NOMO-1 (cell line): Measurements from ENCODE around the gene KCNQ1.

ENCODE experiments used
- DNase-seq, 2 experiments: peaks; one replicate each; lab custom pipeline; 2025; ENCODE audit not compliant: unreplicated experiment in 2 of 2; lab: John Stamatoyannopoulos, UW

Gene KCNQ1

DNA sequence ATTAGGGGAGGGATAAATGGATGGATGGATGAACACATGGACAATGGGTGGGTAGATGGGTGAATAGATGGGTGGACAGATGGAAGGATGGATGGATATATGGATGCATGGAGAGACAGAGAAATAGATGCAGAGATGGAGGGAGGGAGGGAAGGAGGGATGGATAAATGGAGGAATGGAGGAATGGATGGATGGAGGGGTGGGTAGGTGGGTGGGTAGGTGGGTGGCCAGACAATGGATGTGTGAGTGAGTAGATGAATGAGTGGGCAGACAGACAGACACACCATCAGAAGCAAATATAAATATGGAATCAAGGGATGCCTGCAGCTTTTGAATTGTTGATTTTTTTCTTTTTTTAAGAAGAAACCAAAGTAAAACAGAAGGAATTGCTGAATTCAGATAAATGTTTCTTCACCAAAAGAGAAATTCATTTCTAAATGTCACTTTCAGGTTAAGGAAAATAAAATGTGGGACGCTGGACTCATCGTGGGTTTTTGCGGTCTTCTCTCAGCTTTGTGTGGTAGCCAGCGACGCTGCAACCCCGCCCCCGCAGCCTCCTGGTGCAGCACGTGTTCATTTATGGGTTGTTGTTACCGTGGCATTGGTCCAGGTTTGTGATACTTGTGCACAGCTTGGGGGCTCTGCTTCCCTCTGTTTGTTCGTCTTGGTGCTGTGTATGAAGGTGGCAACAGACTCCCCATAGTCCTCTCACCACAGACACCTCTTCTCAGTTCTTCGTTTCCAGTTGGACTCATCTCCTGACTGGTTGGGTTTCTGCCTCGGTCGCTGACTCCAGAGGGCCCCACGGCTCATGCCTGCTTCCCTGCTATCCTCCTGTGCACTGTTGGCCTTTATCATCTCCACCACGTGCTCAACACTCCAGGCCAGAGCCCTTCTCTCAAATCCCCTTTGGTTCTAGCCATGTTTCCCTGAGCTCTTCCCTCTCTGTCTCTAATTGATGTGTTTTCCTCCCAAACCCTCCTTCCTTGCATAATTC, 364.3 kb downstream of the KCNQ1 start:
- DNase-seq, result no peak

GRCh38 chr11:2809854-2810253, 365.0 kb downstream of the KCNQ1 start:
- DNase-seq, result no peak

DNA sequence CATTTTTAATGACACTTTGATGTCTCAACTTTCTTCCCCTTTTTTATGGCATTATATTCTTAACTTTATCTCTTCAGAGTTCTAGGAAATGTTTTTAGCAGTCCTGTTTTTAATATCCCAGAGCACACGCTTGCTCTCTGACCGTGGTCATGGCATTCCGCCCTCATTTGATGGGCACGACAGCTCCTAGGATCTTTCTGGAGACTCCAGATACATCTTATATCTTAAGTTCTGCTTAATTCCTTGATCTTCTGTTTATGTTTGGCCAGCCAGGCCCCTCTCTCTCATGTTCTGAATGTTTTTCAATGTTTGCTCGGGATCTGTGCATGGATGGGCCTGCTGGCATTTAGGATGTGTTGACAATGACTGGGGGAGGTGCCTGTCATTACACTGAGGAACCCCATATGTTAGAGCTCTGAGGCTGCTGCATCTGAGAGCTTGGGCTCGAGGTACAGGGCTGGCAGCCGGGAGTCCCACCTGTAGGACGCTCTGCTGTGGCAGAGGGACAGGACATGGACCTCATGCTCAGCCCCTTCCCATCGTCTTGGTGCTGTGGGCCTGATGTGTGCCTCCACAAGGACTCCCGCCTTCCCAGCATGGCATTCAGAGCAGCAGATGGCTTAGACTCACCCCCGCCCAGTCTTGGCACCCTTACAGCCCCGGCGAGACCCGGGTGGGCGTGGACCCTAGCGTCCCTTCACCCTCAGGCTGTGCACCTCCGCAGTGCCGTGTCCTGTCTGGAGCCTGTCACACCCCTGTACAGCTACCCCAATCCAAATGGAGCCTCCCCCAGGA, 365.8 kb downstream of the KCNQ1 start:
- no peak for DNase-seq

GRCh38 chr11:2811206-2812091, 366.6 kb downstream of the KCNQ1 start:
- DNase-seq, result no peak

- peak; percentile 63 to 75 for DNase-seq
Measured at GRCh38 chr11:2812371-2812991, 367.7 kb downstream of the KCNQ1 start.

DNA sequence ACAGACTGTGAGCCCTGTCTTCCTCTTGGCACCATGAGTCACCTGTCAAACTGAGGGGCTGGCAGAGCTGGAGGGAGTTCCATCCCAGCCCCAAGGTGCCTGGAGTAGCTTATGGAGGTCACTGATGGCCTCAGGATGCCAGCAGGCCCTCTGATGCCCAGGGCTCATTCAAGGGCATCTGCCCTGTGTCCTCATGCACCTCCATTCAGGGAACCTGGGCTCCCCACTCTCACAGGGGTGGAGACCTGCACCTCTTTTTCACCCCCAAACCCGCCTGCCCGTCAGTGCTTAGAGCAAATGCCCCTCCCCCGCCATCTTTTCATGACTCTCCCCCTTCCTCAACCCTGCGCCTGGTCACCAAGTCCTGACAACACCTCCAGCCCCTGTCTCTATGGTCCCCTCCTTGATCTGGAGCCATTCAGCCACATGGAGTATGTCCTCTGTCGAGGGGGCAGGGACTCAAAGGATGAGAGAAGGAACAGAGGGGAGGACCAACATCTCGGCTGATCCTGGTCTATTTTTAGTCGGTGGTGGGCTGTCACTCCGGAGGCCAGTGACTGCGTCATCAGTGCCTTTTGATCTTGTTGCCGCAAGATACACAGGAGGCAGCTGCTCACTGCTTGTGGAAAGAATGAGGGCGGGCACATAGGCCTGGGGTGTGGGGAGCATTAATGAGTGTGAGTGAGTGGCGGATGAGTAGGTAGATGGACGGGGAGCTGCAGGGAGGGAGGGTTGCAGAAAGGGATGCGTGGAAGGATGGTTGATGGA, 368.5 kb downstream of the KCNQ1 start:
- DNase-seq, result no peak

DNA sequence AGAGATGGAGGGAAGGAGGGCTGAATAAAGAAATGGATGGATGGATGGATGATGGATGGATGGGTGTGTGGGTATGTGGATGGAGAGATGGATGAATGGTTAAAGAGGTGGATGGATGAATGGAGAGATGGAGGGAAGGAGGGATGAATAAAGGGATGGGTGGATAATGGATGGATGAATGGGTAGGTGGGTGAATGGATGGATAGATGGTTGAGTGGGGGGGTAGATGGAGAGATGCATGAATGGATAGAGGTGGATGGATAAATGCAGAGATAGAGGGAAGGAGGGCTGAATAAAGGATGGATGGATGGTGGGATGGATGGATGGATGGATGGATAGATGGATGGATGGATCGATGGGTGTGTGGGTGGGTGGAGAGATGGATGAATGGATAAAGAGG, 369.2 kb downstream of the KCNQ1 start:
- no peak for DNase-seq

DNA sequence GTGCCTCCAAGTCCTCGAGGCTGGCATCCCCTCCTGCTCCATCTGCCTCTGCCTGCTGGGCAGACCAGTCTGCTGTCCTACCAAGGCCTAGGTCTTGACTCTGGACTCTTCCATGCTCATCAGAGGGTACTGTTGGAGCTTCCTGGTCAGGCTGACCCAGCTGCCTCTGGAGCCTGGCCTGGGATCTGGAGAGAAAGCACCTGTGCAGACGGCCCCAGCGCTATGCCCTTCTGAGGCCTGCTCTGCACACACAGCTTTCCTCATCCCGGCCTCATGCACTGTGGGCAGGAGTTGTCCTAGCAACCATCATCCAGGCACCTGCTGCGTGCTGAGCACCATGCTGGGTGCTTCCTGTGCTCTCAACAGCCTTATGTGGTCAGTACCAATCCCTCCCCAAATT, 369.9 kb downstream of the KCNQ1 start:
- no peak for DNase-seq

GRCh38 chr11:2815762-2816496, 371.1 kb downstream of the KCNQ1 start:
- DNase-seq, result no peak

DNA sequence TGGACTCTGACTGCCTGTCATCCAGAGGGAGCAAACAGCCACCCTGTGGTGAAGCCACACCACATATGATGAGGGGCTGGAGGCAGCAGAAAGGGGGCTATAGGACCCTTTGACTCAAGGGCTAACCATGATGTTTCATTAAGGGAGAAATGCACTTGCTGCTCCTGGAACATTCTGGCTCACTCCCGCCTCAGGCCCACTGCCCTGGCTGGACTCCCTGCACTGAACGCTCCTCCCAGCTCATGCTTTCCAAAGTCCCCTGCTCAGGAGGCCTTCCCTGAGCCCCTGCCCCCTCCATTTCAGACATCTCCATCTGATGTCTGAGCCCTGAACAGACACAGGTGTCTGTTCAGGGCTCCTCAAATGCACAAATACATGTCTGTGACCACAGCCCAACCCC, 371.7 kb downstream of the KCNQ1 start:
- no peak for DNase-seq

- no peak for DNase-seq
Measured at GRCh38 chr11:2816941-2817421, 372.2 kb downstream of the KCNQ1 start.

DNA sequence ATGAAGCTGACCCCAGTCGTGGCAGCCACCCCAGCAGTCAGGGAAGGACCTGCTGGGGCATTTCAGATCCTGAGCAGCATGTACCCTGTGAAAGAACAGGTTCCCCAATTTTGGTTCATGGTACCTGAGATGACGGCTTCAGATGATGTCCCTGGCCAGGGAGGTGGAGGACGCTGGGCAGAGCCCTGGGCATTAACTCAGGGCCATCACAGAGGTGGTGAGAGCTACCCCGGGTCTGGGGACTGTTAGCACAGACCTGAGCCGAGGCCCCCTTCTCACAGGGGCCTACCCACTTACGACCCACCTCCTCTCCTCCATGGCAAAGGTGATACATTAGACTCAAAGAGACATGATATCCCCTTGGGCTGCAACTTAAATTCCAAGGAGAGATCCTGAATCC, 372.6 kb downstream of the KCNQ1 start:
- no peak for DNase-seq

DNA sequence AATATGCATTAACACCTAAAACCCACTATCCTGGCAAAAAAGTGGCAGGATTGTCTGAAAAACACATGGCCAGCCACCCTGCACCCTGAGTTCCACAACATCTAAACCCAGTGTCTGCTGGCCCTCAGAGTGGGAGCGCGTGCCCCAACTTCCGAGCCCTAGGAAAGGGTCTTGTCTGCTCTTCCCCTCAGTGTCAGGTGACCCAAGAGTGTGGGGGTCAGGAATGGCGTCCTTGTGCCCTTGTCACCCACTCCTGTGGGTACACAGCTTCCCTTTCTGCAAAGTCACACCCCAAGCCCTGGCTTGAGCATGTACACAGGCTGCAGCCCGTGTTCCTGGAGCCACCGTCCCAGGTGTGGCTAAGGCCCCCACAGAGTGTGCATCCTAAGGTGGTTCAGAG, 373.2 kb downstream of the KCNQ1 start:
- DNase-seq, result no peak

DNA sequence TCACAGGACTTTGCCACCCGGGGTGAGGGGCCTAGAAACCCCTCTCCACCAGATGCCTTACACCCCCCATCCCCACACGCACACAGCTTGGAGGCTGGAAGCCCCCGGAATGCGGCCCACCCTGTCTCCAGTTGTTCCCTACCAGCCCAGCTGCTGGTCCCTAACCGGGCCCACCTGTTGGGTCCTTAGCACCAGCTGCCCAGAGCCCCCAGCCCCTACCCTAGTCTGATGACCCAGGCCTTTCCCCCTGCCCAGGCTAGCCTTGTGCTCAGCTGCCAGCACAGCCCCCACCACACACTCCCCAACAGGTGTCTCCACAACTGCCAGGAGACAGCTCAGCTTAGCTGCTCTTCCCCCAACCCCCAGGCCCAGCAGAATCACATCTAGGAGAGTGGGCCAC, 373.7 kb downstream of the KCNQ1 start:
- DNase-seq, result no peak

- DNase-seq, result no peak
Measured at GRCh38 chr11:2819316-2819715, 374.5 kb downstream of the KCNQ1 start.

- no peak for DNase-seq
Measured at GRCh38 chr11:2820976-2821375, 376.2 kb downstream of the KCNQ1 start.

GRCh38 chr11:2821891-2822290, 377.1 kb downstream of the KCNQ1 start:
- no peak for DNase-seq

- DNase-seq, result no peak
Measured at GRCh38 chr11:2824851-2825250, 380.0 kb downstream of the KCNQ1 start.
